Inflammatory macrophage (primary cell): ENCODE results near the gene RGS7BP.
"Not testable (repeated sequence)": the region's sequence is repeated elsewhere in the genome, so short reads cannot be mapped to it uniquely, and the experiment has no call there.

Source experiments
- DNase-seq, 2 donors: peaks; one replicate each; pipeline ENCODE4 v3.0.0-alpha.2; 2020 to 2022
- total RNA-seq, 18 experiments: gene quantifications; one replicate each; lab custom pipeline; 2026; ENCODE audit warnings: mixed read lengths in 6 of 18, inconsistent platforms in 2 of 18; lab: John Stamatoyannopoulos, UW

RGS7BP gene
- total RNA-seq, result 0 to 0.20 (median 0) reads per million in 18 experiments

DNA sequence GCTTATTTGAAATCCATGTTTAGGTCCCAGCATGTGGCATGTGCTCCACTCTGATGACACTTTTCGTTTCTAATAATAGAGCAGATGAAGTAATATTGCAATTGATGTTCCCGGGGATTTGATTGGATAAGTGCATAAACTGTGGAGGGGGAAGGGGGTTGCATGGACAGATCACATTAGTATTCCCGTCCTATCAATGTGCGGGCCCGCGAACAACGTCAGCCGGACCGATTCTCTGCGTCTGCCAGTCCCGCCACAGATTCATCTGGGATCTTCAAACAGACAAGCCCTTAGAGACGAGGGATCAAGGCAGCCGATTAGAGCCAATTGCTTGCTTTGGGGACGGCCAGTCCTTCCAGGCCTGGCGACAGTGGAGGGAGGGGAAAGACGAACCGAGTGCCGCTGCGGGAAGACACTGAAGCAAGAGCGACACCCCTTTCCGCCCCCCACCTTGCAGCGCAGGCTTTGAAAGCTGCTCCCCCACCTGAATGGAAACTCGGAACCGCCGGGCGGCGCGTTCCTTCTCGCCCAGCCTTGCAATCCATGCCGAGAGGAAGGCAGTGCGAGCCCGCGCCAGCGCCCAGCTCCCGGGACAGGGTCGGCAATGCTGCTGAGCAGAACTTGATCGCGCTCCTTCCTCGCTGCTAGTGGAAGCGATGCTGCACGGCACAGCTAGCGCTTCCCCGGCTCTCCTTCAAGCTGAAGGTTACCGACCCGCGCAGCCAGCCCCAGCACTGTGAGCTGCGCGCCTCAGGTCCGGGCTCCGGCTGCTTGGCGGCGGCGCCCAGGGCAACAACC, at the start of gene RGS7BP:
RGS7BP (plus strand) TSS at position 247 of the 798 bp plus-strand sequence. CDS start 610 bp downstream, outside the sequence.
- no peak for DNase-seq

DNA sequence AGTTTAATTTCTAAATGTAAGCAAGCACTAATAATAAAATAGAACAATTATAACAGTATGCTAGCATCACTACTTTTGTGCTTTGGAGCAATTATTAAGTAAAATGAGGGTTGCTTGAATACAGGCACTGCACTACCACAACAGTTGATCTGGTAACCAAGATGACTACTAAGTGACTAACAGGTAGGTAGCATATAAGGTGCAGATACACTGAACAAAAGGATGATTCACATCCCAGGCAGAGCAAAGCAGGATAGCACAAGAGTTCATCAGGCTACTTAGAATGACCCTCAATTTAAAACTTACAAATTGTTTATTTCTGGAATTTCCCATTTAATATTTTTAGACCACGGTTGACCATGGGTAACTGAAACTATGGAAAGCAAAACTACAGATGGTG, 48.0 kb upstream of the RGS7BP start:
- no peak for DNase-seq

DNA sequence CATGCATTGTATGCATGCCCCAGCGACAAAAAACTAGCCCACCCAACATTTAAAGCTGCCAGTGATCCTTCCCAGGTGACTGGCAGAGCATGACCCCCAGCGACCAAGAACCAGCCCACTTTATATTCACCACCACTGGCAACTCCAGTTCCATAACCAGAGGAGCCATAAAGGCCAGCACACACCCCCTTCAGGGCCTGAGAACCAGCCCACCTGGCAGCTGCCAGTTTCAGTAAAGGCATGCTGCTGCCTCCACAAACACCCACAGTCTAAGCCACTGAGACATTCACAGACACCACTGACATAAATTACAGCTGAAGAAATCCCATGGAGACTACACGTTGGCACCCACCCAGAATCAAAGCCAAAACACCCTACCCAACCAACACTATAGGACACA, 46.9 kb upstream of the RGS7BP start:
- no peak for DNase-seq

DNA sequence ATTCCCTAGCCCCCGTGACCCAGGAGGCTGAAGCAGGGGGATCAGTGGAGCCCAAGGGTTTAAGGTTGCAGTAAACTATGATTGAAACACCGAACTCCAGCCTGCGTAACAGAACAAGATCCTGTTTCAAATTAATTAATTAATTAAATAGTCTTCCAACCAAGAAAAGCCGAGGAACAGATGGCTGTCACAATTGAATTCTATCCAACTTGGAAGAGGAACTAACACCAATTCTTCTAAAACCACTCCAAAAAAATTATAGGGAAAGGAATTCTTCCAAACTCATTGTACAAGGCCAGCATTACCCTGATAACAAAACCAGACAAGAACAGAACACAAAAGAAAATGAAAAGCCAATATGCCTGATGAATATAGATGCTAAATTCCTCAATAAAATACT, 43.4 kb upstream of the RGS7BP start:
- no peak for DNase-seq

DNA sequence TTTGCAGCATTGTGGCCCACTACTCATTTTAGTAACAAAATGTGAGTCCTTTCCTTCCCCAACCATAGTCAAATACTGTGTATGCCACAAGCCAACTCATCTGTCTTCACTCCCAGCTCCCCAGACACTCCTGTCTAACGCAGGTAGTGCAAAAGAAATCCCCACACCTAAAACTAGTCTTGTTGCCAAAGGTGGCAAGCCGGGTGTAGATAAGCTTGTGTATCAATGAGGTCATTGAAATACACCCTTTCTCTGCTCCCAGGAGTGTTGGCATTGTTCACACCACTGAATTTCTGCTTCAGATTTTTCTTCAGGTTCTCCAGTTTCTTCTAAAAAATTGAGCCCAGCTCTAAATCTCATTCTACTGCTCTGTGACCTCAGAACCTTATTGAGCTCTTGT, 19.7 kb upstream of the RGS7BP start:
- DNase-seq, result no peak

DNA sequence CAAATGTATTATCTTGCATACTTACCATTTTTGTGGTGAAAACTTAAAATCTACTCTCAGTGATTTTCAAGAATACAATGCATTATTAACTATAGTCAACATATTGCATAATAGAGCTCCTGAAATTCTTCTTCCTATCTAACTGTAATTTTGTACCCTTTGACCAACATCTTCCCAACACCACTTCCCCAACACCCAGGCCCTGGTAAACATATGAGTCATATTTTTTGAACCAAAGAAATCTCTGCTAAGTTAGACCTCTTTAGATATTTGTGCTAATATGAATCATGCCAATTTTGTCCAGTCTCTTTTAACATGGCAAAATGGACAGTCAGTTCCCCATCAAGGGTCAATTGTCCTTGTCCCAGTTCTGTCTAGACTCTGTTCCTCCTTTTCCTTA, 18.5 kb upstream of the RGS7BP start:
- no peak for DNase-seq

DNA sequence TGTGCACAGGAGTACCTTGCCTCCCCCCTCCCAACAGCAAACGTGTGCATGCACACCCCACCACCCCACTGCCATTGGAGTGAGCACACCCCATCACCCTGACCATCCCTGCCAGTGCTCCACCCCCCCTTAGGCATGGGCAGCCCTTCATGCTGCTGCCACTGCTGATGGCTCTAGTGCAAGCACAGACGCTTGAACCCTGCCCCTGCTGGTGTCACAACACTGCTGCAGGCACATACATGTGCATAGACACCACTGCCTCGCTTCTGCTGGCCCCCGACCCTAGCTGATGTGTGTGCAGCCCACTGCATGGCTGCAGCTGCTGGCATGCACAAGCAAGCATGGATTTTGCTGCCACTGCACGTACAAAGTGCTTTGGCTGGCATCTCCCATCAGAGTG, 16.0 kb upstream of the RGS7BP start:
- no peak for DNase-seq

DNA sequence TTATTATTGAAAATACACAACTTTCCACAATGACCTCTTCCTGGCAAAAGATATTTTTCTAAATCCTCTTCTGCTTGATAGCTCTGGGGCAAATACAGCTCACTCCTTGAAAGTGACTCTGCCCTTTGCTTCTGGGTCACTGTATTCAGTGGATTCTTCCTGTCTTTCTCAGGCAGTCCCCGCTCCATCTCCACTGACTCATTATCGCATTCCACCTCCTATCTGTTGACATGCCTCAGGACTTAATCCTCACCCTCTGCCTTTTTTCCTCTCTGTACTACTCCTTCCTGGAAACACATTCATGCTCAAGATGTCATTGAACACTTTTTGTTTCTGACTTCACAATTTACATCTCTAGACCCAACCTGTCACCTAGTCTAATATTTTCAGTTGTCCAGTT, 8.4 kb upstream of the RGS7BP start:
- no peak for DNase-seq

DNA sequence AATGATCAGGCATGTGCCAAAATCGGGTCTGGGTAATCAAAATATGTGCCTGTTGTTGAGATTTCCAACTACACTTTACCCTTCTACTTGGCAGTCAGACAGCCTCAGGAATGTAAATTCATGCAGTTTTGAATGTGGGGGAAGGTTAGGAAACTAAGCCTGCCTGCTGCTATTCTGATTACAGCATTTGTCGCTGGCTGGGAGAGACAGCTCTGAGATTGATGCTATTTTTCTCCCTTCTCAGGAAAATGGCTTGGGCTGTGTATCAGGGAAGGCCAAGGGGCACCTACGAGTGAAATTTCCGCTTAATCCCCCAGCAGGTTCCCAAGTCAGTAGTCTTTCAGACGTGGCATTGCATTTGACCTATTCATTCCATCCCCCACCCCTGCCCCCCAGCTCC, 3.6 kb upstream of the RGS7BP start:
- DNase-seq, result no peak

DNA sequence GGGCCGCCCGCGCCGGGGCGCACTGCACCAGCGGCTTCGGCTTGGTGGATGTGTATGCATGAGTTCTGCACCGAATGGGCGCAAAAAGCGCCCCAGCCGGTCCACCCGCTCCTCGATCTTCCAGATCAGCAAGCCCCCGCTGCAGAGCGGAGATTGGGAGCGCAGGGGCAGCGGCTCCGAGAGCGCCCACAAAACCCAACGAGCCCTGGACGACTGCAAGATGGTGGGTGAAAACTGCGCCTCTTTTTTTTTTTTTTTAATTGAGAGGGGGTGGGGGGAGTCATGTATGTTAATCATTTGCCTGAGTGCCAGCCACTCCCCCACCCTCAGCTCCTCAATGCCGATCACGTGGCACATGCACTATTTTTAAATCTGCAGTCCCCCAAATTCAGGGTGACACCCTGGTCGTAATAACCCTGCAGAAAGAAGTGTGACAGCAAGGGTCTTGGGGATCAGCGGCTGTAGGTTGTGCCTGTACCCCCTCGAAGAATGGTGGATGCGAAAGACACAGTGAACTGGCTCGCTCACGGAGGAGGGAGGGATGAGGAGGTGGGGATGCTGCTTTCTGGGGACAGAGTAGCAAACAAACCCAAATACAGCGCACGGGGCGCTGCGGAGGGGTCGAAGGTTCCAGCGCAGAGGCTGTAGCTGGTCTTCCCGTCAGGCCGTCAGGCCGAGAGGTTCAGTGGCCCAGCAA, 900 bp downstream of the RGS7BP start:
- DNase-seq, result no peak

DNA sequence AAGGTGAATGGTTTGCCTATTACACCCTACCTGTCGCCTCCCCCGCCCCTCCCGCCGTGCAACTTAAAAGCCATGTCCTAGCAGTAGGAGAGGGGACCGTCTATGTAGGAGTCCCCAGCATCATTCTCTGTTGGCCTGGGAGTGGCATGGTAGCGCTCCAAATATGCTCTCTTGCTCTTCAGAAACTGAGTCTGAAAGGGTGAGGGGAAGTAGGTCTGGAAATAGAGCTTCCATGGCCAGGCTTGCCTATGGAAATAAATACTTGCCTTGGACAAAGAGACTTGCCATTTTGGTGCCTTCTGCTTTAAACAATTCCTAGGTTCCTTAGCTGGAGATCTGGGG, 1.4 kb downstream of the RGS7BP start:
- DNase-seq, result no peak

DNA sequence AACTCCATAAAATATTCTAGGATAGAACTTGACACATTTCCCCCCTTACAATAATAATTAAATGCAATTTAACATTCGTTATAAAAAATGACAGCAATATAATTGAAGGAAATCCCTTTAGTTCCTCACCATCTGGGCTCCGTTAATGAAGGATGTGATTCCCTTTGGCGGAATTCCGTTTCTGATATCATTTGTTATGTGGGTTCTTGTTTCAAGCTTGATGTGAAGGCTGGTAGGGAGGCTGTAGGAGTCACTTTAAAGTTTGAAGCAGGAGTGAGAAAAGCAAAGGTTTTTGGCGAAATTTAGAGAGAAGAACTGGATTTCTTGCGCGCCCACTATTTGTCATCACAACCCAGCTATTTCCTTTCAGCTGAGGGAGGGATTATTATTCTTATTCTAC, 4.0 kb downstream of the RGS7BP start:
- no peak for DNase-seq

DNA sequence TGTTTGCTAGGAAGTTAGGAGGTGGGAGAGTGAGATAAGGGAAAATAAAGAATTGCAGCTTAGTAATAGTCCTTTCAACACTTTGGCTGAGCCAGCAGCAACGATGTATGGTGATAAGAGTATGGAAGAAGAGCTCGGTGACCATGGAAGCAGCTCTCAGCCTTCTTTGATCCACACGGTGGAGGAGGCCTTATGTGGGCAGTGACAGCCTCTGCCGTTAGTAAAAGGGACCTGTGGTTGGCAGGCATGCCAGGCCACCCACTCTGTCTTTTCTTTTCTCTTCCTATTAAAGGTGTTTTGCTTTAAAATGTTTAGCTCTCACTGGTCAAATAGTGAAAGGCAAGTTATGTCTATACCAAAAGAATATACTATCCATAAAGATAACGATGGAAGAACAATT, 7.7 kb downstream of the RGS7BP start:
- no peak for DNase-seq

DNA sequence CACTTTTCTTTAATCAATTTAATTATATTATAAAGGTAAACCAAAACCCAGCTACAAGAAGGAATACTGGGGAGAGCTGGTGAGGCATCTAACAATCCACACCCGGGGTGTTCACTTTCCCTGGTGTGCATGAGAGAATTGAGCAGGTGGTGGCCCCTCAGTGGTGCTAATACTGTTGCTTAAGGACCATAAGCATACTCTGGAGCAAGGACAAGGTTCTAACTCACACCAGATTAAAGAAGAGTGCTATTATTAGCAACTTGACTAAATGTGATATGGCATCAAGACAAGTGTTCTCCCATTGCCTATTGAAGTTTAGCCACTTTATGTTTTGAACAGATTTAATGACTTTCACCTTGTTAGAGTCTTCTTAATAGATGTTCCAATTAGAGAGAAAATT, 8.8 kb downstream of the RGS7BP start:
- no peak for DNase-seq

DNA sequence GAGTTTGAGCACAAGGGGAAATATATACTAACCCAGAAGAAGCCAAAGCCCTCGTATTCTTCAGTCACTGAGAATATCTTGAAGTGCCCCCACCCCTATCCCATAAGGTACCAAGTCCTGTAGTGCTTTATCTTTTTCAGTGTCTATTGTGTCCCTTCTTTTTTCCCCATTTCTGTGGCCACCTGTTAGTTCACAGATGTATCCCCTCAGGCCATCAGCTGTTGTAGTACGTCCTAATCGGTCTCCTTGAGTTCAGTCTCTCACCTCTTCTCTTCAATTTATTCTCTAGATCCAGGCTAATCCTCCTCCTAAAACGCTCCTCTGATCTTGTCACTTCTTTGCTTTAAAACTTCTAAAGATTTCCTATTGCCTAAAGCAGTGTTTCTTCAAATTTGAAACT, 10.4 kb downstream of the RGS7BP start:
- no peak for DNase-seq

DNA sequence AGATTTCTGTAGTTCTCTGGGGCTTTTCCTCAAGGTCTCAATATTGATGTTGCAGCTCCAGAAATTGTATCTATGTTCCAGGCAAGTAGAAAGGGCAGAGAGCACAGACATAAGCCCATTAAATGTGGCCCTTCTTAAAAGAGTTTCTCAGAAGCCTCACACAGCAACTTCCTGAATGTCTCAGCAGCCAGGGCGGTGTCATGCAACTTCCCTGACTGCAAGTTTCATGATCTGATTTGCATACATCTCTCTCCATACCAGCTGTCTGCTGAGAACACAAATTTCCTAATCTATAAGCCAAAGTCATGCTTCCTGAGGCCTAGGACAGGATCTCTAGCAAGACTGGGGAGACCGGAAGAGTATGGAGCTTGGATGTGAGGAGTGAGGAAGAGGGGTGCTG, 13.0 kb downstream of the RGS7BP start:
- no peak for DNase-seq

DNA sequence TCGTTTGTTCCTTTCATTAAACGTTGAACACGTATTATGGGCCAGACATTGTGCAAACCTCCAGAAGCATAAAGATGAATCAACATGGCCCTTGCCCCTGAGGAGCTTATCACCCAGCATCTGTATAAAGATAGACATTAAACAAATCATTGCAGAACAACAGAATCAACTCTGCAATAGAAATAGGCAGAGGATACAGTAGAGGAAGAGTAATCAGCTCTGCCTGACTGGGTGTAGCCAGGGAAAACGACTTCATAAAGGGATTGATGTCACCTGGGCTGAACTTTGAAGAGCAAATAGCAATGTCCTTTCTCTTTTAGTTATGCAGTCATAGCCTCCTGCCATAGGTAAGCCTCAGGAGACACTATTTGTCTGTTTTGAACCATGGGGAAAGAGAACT, 13.4 kb downstream of the RGS7BP start:
- no peak for DNase-seq

DNA sequence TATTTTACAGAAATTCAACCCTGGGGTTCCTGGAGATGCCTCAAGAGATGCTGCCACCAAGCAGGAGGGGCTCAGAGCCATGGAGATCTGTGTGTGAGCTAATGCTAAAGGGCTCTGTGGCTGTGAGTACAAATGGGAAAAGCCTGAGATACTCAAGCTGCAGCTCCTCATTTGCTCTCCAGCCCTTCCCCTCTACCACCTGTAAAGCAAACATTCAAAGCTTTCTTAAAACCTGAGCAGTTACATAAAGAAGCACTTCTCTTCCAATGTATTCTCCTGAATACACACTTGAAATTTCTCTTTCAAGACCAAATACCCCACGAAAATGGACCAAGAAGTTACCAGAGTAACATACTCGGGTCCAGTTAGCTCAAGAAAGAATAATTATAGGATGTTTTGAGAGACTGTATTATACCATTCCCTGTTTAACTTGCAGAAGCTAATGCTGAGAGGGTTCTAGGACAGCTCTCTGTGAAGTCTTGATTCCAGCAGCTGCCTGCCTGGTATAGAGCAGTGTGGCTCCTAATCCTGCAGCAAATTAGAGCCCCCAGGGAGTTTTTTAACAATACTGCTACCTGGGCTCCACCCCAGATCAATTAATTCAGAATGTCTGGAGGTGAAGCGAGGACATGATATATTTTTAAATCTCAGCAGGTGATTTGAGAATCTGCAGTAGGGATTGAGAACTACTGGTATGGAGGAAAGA, 21.1 kb downstream of the RGS7BP start:
- no peak for DNase-seq

DNA sequence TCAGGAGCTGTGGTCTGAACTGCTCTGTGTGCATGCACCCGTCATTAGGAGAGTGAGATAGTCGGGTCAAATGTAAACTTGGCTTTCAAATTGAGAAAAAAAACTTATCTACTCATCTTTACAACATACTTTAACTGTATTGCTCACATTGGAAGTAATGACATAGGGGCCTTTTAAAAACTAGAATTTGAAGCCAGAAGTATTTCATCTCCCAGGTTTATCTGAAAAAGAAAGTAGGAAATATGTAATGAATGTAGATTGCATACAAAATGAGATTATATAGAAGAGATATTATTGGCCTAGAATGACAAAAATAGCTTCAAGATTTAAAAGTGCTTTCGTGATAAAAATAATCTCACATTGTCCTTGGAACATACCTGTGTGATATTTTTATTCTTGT, 24.3 kb downstream of the RGS7BP start:
- no peak for DNase-seq

DNA sequence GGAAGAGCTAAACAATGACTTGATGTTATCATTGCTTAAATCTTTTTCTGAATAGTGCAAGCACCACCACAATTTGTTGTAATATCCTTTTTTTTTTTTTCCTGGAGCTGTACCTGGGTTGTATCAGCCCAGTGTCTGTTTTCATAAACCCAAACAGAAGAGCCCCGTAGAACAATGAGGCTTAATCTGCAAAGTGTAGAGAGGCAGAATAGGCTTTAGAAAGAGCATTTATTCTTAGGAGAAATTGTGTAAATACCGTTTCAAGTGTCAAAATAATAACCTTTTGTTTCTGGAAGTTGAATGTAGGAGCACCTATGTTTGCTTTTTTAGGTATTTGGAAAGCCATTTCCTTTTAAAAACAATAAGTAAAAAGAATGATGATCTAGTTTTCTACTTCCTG, 26.4 kb downstream of the RGS7BP start:
- no peak for DNase-seq

DNA sequence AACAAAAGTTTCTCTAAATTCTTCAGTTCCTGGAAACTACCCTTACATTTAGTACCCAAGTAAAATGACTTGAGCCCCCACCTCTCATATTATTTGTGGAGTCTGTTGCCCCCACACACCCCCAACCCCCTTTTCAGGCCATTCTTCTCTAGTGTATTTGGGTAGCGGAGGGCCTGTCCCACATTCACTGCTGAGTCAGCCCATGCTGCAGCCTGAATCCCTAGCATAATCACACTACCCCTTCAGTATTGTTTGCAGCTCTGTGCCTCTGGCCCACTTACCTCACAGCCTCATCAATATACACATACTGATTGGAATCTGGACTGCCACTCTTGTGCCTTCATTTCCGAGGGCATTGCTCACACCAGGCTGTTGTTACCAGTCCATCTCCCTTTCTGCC, 26.8 kb downstream of the RGS7BP start:
- no peak for DNase-seq

DNA sequence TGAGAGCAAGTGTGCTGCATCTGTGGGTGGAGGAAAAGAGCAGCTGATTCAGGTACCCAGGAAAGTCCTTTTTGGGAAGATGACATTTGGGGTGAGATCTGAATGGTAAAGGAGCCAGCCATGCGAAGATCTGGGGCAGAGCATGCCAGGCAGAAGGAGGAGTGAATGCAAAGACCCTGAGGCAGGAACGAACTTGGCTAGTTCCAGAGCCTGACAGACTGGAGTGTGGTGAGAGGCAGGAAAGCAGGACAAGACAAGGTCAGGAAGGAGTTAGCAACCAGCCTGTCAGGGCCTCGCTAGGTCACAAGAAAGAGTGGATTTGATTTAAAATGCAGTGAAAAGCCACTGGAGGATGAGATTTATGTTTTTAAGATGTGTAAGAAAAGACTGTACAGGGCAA, 28.2 kb downstream of the RGS7BP start:
- DNase-seq, result no peak

DNA sequence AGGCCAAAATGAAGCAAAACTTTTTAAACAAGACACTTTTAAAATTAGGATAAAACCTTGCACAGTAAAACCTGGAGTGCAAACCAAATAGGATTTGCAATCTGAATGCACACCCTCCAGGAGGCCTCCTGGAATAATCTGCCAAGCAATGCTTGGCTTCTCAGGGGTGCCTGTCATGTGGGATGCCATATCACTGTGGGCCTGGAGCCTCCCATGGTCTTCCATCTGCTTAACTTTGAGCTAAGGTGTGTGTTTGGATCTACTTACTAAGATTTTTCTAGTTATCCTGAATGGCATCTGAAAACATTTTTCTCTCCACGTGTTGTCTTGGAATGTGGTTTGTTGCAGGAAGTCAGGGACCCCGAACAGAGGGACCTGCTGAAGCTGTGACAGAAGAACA, 52.1 kb downstream of the RGS7BP start:
- no peak for DNase-seq

DNA sequence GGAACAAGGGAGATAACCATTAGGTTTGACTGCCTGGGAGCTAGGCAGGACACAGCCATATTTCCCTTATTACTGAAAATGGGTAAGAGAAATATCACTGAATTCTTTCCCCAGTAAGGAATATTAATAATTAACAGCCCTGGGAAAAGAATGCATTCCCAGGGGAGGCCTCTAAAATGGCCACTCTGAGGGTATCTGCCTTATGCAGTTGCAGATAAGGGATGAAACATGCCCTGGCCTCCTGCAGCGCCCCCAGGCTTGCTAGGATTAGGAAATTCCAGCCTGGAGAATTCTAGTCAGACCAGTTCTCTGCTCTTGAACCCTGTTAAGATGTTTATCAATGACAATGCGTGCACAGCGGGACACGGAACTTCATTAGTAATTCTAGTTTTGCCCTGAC, 52.8 kb downstream of the RGS7BP start:
- not testable (repeated sequence) for DNase-seq
